ENCODE measurements around the gene GCNT2.
"Not testable (repeated sequence)": the region's sequence is repeated elsewhere in the genome, so short reads cannot be mapped to it uniquely, and the experiment has no call there.

Gene GCNT2

DNA sequence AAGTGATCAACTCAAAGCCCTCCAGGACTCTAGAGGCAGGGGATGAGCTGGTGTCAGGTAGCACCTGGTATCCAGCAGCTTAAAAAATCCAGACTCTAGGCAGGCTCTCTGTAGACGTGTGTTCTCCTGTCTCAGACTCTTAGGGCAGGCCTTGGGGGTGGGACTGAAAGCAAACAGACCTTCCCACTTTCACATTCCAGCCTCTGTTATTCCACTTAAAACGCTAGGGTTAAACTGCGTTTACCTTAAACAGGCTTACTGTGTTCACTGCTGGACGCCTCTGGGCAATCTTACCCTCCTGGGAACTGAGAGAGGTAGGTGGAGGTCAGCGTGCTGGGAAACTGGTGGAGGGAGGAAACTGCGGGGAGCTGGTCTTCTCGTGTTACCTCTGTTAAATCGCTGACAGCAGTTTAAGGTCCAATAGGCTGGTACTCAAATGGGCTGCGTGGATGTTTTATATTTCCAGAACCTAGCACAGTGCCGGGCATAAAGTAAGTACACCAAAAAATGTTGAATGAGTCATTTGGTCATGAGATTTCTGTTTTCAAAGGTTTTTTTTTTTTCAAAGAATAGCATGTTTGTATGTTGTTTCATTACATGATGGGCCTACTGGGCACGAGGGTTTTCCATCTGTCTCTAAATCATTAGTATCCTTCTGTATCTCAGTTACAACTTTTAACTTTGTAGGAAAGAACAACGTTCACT lies at the start of gene GCNT2:
GCNT2 (plus strand) TSS at position 248 of the 705 bp plus-strand sequence. CDS start 7,561 bp downstream, outside the sequence.
- peak; percentile 68 for DNase-seq

DNA sequence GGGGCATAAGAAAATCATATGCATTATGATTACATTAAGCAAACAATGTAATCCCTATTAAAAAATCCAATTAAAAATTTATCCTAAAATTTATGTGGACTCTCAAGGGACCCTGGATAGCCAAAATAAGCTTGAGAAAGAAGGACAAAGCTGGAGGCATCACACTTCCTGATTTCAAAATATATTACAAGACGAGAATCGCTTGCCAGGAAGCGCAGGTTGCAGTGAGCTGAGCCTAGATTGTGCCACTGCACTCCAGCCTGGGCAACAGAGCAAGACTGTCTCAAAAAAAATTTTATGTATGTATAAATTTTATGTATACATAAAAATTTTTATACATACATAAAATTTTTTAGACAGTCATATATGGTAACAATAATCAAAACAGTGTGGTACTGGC lies 48.5 kb upstream of the GCNT2 start:
- DNase-seq = no peak

DNA sequence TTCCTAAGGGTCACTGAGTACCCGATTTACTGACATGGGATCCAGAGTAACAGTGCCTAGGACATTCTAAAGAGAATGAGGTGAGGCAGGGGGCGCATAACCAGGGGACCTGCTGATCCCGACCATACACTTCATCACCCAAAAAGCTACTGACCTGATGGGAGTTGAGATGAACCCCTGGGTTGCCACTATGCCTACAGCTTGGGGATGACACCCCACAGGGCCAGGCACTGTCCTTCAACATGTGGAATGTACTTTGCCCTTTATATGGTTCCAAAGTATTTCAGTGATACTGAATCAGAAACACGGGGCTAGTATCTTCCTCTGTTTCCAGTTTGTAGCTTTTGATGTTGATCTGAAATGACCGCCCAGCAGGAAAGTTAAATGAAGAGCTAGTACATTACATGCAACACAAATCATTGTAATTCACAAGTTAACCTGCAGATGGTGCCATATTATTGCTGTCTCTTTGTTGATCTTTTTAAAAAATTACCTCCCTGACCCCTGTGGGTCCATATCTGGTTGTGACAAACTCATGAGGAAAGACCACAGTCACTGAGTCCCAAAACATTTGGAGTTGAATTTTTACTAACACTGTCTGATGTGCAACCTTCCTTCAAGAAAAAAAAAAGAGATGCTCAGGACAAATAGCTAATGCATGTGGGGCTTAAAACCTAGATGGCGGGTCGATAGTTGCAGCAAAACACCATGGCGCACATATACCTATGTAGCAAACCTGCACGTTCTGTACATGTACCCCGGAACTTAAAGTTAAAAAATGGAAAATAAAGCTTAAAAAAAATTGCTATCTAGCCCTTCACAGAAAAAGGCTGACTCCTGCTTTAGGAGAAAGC lies 42.7 kb upstream of the GCNT2 start:
- DNase-seq = peak; percentile 75

DNA sequence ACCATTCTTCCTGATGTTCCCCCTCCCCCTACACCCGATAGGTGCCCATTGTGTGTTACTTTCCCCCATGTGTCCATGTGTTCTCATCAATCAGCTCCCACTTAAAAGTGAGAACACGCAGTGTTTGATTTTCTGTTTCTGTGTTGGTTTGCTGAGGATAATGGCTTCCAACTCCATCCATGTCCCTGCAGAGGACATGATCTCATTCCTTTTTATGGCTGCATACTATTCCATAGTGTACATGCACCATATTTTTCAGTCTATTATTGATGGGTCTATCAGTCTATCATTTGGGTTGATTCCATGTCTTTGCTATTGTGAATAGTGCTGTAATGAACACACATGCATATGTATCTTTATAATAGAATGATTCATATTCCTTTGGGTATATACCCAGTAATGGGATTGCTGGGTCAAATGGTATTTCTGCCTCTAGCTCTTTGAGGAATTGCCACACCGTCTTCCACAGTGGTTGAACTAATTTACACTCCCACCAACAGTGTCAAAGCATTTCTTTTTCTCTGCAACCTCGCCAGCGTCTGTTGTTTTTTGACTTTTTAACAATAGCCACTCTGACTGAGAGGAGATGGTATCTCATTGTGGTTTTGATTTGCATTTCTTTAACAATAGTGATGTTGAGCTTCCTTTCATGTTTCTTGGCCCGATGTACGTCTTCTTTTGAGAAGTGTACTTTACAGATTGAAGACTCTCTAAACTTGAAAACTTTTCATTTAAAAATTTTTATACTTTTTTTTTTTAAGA lies 41.0 kb upstream of the GCNT2 start:
- DNase-seq = no peak

DNA sequence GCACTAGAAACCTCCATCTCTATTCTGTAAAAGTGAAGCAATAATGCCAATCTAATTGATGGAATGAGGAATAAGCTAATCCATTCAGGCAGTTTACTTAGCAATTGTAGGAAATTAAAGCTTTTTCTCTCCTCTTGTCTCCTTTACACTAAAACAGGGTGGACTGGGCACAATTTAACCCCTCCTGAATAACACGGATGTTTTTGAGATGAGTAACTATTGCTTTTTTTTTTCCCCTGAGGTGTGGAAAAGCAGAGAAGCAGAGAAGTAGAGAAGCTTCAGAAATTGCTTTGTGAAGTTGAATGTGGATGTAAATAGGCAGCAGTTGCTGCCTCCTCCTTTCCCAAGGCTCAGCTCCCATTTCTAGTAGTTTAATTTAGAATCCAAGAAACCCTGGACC lies 40.0 kb upstream of the GCNT2 start:
- no peak for DNase-seq

DNA sequence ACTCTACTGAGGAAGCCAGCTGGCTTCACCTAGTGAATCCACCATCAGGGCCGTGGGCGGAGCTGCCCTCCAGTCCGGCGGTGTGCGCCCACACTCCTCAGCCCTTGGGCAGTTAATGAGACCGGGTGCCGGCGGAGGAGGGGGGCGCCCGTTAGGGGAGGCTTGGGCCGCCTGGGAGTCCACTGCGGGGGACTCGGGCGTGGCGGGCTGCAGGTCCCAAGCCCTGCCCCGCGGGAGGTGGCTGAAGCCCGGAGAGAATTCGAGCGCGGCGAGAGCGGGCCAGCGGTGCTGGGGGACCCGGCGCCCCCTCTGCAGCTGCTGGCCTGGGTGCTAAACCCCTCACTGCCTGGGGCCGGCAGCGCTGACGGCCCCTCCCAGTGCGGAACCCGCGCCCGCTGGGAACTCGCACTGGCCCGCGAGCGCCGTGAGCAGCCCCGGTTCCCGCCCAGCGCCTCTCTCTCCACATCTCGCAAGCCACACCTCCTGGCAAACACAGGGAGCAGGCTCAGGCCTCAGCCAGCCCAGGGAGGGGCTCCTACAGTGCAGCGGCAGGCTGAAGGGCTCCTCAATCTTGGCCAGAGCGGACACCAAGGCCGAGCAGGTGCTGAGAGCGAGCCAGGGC lies 38.4 kb upstream of the GCNT2 start:
- no peak for DNase-seq

DNA sequence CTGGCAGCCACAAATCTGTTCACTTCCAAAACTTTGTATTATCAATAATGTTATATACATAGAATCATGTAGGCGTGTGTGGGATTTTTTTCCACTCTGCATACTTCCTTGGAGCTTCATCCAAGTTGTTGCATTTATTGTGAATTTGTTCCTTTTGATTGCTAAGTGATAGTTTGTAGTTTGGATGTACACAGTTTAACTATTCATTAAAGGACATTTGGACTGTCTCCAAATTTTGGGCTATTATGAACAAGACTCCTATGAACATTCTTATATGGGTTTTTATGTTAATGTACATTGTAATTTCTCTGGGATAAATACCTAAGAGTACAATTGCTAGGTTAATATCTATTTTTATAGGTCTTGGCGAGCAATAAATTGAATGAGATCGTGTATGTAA lies 36.2 kb upstream of the GCNT2 start:
- no peak for DNase-seq

DNA sequence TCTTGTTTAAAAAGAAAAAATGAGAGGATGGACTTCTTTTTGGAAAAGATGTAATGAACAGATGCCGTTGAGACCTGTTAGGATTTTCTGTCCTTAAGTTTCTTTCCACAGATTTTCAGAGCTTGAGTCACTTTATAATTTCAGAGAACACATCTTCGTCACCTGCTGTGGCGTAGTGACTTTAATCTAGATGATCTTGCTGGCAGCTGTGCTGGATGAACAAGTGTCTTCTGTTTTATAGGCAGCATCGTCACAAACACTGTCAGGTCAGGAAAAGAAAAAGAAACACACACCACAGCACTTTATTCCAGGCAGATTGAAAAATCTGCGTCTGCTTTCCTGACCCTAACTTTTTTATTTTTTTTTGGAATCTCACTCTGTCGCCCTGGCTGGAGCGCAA lies 35.7 kb upstream of the GCNT2 start:
- no peak for DNase-seq

DNA sequence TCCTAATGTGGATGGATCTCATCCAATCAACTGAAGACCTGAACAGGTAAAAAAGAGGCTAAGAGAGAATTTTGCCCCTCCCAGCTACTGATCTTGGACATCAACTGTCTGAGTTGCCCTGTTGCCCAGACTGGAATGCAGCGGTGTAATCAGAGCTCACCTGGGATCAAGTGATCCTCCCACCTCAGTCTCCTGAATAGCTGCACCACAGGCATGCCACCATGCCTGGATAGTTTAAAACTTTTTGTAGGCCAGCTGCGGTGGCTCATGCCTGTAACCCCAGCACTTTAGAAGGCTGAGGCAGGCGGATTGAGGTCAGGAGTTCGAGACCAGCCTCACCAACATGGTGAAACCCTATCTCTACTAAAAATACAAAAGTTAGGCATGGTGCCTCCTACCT lies 34.9 kb upstream of the GCNT2 start:
- DNase-seq = no peak

DNA sequence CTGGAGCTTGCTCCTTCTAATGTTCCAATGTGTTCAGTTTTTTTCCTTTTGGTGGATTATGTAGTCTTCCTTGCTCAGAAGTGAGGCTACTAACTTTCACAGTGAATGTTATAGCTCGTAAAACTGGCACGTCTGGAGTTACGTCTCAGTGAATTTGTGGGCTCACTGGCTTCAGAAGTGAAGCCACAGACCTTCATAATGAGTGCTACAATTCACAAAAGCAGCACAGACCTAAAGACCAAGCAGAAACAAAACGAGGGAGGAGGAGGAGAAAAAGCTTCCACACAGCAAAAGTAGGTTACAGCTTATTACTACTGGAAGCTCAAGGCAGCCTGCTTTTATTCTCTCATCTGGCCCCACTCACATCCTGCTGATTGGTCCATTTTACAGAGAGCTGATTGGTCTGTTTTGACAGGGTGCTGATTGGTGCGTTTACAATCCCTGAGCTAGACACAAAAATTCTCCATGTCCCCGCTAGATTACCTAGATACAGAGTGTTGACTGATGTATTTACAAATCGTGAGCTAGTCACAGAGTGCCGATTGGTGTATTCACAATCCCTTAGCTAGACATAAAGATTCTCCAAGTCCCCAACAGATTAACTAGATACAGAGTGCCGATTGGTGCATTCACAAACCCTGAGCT lies 34.1 kb upstream of the GCNT2 start:
- DNase-seq = not testable (repeated sequence)

DNA sequence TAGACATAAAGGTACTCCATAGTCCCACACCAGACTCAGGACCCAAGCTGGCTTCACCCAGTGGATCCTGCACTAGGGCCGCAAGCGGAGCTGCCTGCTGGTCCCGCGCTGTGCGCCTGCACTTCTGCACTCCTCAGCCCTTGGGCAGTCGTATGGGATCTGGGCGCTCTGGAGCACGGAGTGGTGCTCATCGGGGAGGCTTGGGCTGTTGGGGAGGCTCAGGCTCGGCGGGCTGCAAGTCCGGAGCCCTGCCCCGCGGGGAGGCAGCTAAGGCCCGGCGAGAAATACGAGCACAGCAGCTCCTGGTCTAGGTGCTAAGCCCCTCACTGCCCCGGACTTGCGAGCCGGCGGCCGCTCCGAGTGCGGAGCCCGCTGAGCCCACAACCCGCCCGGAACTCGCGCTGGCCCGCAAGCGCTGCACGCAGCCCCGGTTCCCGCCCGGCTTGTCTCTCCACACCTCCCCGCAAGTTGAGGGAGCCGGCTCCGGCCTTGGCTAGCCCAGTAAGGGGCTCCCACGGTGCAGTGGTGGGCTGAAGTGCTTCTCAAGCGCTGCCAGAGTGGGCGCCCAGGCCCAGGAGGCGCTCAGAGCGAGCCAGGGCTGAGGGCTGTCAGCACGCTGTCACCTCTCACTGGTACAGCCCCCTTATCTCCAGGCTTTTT lies 33.4 kb upstream of the GCNT2 start:
- DNase-seq = no peak

DNA sequence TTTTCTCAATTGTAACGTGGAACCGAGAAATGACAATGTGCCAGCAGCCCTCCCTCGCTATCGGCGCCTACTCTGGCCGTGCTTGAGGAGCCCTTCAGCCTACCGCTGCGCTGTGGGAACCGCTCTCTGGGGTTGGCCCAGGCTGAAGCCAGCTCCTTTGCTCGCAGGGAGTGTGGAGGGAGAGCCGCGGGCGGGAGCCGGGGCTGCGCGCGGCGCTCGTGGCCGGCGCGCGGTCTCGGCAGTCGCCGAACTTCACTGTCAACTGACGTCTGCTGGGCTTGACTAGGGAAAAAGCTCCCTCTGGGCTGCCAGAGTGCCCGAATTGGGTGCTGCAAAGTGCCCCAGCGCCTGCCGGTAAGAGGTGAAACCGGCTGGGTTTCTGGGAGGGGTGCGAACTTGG lies 29.7 kb upstream of the GCNT2 start:
- DNase-seq = no peak

DNA sequence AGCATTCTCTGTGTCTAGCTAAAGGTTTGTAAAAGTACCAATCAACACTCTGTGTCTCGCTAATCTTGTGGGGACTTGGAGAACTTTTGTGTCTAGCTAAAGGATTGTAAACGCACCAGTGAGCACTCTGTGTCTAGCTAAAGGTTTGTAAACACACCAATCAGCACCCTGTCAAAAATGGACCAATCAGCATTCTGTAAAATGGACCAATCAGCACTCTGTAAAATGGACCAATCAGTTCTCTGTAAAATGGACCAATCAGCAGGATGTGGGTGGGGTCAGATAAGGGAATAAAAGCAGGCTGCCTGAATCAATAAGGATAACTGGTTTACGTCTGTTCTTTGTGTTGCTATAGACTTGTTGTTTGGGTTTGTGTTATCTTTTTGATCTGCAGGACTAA lies 29.2 kb upstream of the GCNT2 start:
- DNase-seq = not testable (repeated sequence)

DNA sequence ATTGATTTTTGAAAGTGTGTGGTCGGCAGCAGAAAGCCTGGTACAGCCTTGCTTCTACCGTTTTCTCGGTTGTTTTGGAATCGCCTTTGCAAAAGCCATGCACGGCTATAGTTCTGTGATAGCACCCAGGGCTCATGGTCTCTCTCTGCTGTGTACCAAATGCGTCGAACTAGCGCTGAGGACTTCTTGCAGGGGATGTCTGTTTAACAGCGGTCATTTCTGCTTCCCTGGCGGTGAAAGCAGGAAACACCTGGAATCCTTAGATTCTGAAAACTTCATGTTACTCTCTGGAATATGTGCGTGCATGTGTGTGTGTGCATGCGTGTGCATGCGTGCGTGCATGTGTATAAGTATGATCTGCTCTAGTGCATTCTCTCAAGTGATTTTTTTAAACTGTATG lies 26.1 kb upstream of the GCNT2 start:
- DNase-seq = no peak

DNA sequence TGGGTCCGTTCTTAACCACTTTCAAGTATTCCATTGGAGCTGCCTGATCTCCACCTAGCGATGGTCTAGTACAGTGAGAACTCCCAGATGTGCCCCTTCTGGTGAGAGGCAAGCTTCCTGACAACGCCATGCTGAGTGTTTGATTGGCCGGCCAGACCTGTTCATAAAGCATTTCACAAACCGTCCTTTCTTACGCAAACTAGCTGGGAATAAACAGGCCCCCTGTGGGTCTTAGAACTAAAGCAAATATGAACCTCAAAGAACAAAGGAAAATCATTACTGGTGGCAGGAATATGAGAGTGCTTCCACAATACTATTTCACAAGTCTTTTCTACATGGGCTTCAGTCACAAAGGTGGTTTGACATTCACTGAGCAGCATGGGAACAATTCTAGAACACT lies 15.6 kb upstream of the GCNT2 start:
- no peak for DNase-seq

DNA sequence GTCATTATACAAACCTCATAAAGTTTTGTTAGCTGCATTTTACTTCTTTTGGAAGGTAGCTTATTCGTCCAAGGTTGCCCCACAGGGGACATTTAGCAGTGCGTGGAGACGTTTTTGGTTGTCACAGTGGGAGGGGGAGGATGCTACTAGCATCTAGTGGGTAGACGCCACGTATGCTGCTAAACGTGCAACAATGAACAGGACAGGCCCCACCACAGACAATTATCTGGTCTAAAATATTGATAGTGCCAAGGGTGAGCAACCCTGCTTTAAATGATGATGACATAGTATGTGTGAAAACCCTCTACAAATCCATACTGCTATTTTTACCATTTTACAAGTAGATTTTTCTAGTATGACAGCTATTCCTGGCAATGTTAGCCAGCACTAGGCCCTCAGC lies 13.9 kb upstream of the GCNT2 start:
- DNase-seq = no peak

DNA sequence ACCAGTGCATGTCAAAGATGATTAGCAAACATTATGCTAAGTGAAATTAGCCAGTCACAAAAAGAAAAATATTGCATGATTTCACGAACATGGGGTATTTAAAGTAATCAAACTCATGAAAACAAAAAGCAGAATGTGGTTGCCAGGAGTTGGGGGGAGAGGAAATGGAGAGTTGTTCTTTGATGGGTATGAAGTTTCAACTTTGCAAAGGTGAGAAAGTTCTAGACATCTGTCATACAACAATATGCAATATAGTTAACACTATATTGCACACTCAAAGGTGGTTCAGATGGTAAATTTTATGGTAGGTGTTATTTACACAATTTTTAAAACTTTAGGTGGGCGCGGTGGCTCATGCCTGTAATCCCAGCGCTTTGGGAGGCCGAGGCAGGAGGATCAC lies 13.4 kb upstream of the GCNT2 start:
- no peak for DNase-seq

DNA sequence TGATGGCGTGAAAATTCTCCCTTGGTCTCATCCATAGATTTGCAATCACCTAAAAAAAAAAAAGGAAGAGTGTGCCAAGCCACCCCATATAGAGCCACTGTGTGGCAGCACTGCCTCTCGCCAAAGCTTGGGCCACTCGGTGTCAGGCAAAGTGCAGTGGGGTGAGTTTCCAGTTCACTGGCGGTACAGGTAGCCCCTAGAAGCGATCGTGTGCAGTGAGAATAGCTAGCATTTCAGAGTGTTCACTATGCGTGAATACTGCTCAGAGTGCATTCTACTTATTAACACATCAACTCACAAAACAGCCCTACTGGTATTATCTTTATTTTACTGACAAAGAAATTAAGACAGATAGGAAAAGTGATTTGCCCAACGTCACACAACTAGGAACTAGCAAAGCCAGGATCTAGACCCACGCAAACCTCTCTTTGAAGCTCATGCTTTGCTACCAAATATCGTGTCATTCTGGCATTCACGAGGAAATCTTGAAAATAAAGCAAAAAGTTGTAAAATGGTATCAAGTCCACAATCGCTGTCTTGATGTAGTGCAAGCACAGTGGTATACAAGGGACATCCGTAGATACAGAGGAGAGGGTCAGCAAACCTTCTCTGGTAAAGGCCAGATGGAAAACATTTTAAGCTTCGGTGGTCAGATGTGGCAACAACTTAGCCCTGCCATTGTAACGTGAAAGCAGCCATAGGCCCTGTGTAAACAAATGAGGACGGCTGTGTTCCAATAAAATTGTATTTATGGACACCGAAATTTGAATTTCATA lies 10.4 kb upstream of the GCNT2 start:
- peak; percentile 85 for DNase-seq

DNA sequence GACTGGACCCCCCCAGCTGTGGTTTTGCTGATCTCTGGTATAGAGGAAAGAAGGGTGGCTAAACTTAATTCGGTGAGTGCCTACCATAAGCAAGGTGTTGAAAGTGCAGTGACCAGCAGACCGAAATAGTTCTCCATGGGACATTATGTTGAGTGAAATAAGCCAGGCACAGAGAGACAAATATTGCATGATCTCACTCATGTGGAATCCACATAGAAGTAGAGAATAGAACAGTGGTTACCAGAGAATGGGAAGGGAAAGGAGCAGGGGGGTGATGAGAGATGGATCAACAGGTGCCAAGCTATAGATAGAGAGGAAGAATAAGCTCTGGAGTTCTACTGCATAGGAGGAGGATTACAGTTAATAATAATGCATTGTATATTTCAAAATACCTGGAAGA lies 9.7 kb upstream of the GCNT2 start:
- no peak for DNase-seq

DNA sequence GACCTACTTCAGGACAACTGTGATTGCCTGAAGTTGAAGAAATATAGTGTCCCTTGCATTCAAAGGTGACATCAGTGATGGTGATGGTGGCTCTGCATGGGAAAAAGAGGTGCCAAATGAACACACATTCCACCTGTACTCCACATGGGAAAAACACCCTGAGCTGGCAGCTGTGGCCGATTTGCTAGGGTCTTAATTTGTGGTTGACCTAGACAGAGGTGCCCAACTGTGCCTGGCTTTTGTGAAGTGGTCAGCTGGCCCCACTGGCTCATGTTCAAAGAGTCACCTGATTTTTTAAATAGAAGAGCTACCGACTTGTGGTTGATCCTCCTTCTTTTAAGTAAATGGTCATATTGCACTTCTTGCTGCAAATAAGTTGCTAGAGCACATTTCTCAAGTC lies 7.6 kb upstream of the GCNT2 start:
- DNase-seq = no peak

DNA sequence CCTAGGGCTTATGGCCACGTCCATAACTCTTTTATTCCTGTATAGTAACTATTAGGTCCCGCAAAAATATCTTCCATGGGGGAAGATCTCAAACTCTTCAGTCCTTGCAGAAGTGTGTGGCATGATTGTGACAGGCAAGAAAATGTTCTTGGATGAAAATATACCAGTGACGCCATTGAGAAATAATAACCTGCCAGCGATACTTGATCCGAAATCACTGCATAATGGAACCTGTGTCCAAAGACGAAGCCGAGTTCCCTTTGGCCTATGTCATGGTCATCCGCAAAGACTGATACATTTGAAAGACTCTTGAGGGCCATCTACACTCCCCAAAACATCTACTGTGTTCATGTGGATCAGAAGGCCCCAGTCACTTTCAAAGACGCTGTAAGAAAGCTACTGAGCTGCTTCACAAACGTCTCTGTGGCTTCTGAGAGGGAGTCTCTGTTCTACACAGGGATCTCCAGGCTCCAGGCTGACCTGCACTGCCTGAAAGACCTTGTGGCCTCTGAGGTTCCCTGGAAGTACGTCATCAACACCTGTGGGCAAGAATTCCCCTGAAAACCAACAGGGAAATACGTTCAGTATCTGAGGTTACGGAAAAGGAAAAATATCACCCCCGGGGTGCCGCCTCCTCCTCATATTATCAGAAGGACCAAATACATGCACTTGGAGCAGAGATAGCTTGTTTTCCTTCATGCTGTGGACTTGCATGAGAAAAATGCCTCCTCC lies 6.9 kb upstream of the GCNT2 start:
- no peak for DNase-seq
